ENCODE measurements around the gene RWDD3.

Gene RWDD3

GRCh38 chr1:95286479-95286878 lies 52.5 kb downstream of the RWDD3 start:
- DNase-seq, result no peak

GRCh38 chr1:95287081-95287480 lies 53.1 kb downstream of the RWDD3 start:
- DNase-seq, result no peak

- DNase-seq, result no peak
Measured at GRCh38 chr1:95287825-95288224, 53.8 kb downstream of the RWDD3 start.

All from activated CD4-positive, alpha-beta T cell treated with anti-CD3 and anti-CD28 coated beads for 48 hours (primary cell).